Measurements from ENCODE around the gene GSTP1. TPM values are rescaled to one million over a fixed set of nuclear protein-coding genes. Genes with fewer than 3 reads are reported as not detected.
A peak's percentile ranks its signal among the peaks of the same experiment; 100 is the strongest.

GSTP1 gene
- total and polyA plus RNA-seq, 9 of the 15 experiments (the other 6 are each of a cell fraction or from before 2014, with no cell fraction given) = 592 to 2,150 (median 1,204) TPM

- TF ChIP-seq JUN (IDR thresholded peaks at IDR 0.05; ENCODE audit: borderline replicate concordance, low read depth, low read length) (peak; percentile 46; the same call in 1 of the 2 replicates), JUN (CRISPR knock-in tag; IDR thresholded peaks at IDR 0.05; ENCODE audit: borderline replicate concordance) (no peak), BRD9 (IDR thresholded peaks at IDR 0.05; ENCODE audit: low read depth, partially characterized antibody) (peak; percentile 51), TRIM24 (IDR thresholded peaks at IDR 0.05) (0 out of 4 replicates have a peak, but pooled peaks of 1 of the 2 experiments have one; percentile 16), KLF1 (tag; IDR thresholded peaks at IDR 0.05) (no peak), BHLHE40 (IDR thresholded peaks at IDR 0.05; ENCODE audit: low read length) (peak; percentile 78)
- TF ChIP-seq, protein P1, sequence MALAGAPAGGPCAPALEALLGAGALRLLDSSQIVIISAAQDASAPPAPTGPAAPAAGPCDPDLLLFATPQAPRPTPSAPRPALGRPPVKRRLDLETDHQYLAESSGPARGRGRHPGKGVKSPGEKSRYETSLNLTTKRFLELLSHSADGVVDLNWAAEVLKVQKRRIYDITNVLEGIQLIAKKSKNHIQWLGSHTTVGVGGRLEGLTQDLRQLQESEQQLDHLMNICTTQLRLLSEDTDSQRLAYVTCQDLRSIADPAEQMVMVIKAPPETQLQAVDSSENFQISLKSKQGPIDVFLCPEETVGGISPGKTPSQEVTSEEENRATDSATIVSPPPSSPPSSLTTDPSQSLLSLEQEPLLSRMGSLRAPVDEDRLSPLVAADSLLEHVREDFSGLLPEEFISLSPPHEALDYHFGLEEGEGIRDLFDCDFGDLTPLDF (CRISPR knock-in tag; IDR thresholded peaks at IDR 0.05) = no peak
These were observed 10.7 kb upstream of the GSTP1 start (continued) for GRCh38 chr11:67572747-67573419.

GRCh38 chr11:67574938-67575337 is 8.7 kb upstream of the GSTP1 start:
- ATAC-seq = no peak
- in situ Hi-C loops (cut with MboI) = loop anchor here (5.0 kb wide), 1 partner anchor 77 kb away; the partner anchor contains the start of gene ACY3
- Histone ChIP-seq H3K9me3 (replicated peaks; ENCODE audit: control insufficient read depth, insufficient read depth, low read depth, low read length) (no peaks in the 10 kb centered on the region), H3K36me3 (ENCODE audit: control insufficient read depth, insufficient read depth, low read length) (no peaks in the 10 kb centered on the region), H2AFZ (ENCODE audit: low read depth, low read length) (no peak overlapping the region), H3K27me3 (ENCODE audit: control insufficient read depth in 2 of 2, insufficient read depth in 2 of 2, low read length in 2 of 2) (no peaks in the 10 kb centered on the region), H3K9ac (ENCODE audit: insufficient read depth in 1 of 2, low read depth in 2 of 2, low read length in 2 of 2) (no peak overlapping the region), H3K4me1 (replicated peaks in 1 of 2; ENCODE audit: control insufficient read depth in 2 of 2, insufficient read depth in 2 of 2, low read length in 2 of 2) (peaks cover 25 to 31% of the 10 kb centered on the region in 2 experiments), H3K79me2 (ENCODE audit: control insufficient read depth, insufficient read depth, low read length) (no peaks in the 10 kb centered on the region), H3K9me1 (ENCODE audit: control insufficient read depth, insufficient read depth, low read length) (no peaks in the 10 kb centered on the region), H3K4me3 (no peak overlapping the region), H3K4me2 (ENCODE audit: insufficient read depth, low read length) (no peak overlapping the region), H4K20me1 (replicated peaks; ENCODE audit: control insufficient read depth, insufficient read depth, low read length) (no peaks in the 10 kb centered on the region), H3K27ac (ENCODE audit: extremely low read depth, low read depth, low read length) (no peak overlapping the region)
- POLR2A ChIA-PET = interaction anchor here (1.5 kb wide), 1 partner anchor 19 kb away, joined by 3 read pairs; no protein-coding TSS in a partner anchor
- FAIRE-seq = no peak
- WGBS (ENCODE audit: insufficient coverage, low coverage, missing lambda C conversion rate) = 56% methylated on average over 3 of the region's 3 CpGs
- no TSS peak for BruUV-seq (replicated peaks)
- intact Hi-C loops (cut with micrococcal nuclease) = loop anchor here (5.0 kb wide), 3 partner anchors 32 to 82 kb away; partner anchors contain the start of gene NDUFV1
- DNase-seq (ENCODE audit: extremely low read depth in 1 of 4, low spot score in 3 of 4) = no peak
- CTCF ChIA-PET (ENCODE audit: low intra/inter-chr PET ratio) = interaction anchor here (0.6 kb wide), 1 partner anchor 58 kb away, joined by 3 read pairs; no protein-coding TSS in a partner anchor
- TF ChIP-seq, protein P2, sequence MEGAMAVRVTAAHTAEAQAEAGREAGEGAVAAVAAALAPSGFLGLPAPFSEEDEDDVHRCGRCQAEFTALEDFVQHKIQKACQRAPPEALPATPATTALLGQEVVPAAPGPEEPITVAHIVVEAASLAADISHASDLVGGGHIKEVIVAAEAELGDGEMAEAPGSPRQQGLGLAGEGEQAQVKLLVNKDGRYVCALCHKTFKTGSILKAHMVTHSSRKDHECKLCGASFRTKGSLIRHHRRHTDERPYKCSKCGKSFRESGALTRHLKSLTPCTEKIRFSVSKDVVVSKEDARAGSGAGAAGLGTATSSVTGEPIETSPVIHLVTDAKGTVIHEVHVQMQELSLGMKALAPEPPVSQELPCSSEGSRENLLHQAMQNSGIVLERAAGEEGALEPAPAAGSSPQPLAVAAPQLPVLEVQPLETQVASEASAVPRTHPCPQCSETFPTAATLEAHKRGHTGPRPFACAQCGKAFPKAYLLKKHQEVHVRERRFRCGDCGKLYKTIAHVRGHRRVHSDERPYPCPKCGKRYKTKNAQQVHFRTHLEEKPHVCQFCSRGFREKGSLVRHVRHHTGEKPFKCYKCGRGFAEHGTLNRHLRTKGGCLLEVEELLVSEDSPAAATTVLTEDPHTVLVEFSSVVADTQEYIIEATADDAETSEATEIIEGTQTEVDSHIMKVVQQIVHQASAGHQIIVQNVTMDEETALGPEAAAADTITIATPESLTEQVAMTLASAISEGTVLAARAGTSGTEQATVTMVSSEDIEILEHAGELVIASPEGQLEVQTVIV (CRISPR knock-in tag; IDR thresholded peaks at IDR 0.05; ENCODE audit: borderline replicate concordance) = no peak
- TF ChIP-seq CEBPB (tag; IDR thresholded peaks at IDR 0.05) (no peak), SRF (CRISPR knock-in tag; IDR thresholded peaks at IDR 0.05) (no peak), CREB1 (IDR thresholded peaks at IDR 0.05) (no peak), CREB1 (CRISPR knock-in tag; IDR thresholded peaks at IDR 0.05) (no peak), CXXC5 (CRISPR knock-in tag; IDR thresholded peaks at IDR 0.05) (no peak), TSHZ1 (CRISPR knock-in tag; IDR thresholded peaks at IDR 0.05) (no peak)
